Measurements from ENCODE around the gene PARD3B. TPM values are rescaled to one million over a fixed set of nuclear protein-coding genes. Genes with fewer than 3 reads are reported as not detected.

PARD3B gene
- total RNA-seq, 1 donor from 2014 or later: 18.4 TPM

- no peaks in the 10 kb centered on the region for H3K4me1 Mint-ChIP-seq
- TF ChIP-seq CTCF (conservative IDR thresholded peaks at IDR 0.05): no peak
- H3K27me3 Mint-ChIP-seq (ENCODE audit: low read depth): no peaks in the 10 kb centered on the region
- H3K9me3 Mint-ChIP-seq: peaks cover 9% of the 10 kb centered on the region
- H3K36me3 Mint-ChIP-seq (ENCODE audit: low read depth): peaks cover 19% of the 10 kb centered on the region
- DNase-seq (ENCODE audit: low read depth, low spot score): no peak
- H3K27ac Mint-ChIP-seq (ENCODE audit: unreplicated experiment): no peak overlapping the region
- no peak overlapping the region for H3K4me3 Mint-ChIP-seq
These were observed 400.1 kb downstream of the PARD3B start for GRCh38 chr2:204945376-204945775.

DNA sequence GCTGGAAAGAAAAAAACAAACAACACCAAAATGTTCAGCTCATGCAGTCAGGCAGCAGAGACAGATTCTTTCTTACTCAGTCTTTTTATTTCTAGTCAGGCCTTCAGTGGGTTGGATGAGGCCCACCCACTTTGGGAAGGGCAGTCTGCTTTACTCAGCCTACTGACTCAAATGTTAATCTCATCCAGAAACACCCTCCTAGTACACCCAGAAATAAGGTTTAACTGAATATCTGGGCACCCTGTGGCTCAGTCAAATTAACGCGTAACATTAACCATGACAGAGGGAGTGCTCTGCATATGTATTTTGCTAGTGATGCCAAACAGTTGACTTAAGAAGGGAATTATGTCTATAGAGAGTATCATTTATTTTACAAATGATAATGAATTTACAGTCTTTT is 401.6 kb downstream of the PARD3B start:
- Mint-ChIP-seq H3K4me3 (no peak overlapping the region), H3K27me3 (ENCODE audit: low read depth) (no peaks in the 10 kb centered on the region), H3K4me1 (no peaks in the 10 kb centered on the region), H3K27ac (ENCODE audit: unreplicated experiment) (no peak overlapping the region), H3K9me3 (peaks cover 9% of the 10 kb centered on the region), H3K36me3 (ENCODE audit: low read depth) (peaks cover 19% of the 10 kb centered on the region)
- no peak for TF ChIP-seq CTCF (conservative IDR thresholded peaks at IDR 0.05)
- DNase-seq (ENCODE audit: low read depth, low spot score): no peak

GRCh38 chr2:204947405-204947804 is 402.1 kb downstream of the PARD3B start:
- Mint-ChIP-seq H3K27me3 (ENCODE audit: low read depth) (no peaks in the 10 kb centered on the region), H3K36me3 (ENCODE audit: low read depth) (peaks cover 19% of the 10 kb centered on the region), H3K27ac (ENCODE audit: unreplicated experiment) (no peak overlapping the region), H3K4me3 (no peak overlapping the region), H3K9me3 (peaks cover 9% of the 10 kb centered on the region), H3K4me1 (no peaks in the 10 kb centered on the region)
- TF ChIP-seq CTCF (conservative IDR thresholded peaks at IDR 0.05): no peak
- DNase-seq (ENCODE audit: low read depth, low spot score): no peak

- no peak overlapping the region for H3K4me3 Mint-ChIP-seq
These were observed 402.9 kb downstream of the PARD3B start for GRCh38 chr2:204948024-204948763.

DNA sequence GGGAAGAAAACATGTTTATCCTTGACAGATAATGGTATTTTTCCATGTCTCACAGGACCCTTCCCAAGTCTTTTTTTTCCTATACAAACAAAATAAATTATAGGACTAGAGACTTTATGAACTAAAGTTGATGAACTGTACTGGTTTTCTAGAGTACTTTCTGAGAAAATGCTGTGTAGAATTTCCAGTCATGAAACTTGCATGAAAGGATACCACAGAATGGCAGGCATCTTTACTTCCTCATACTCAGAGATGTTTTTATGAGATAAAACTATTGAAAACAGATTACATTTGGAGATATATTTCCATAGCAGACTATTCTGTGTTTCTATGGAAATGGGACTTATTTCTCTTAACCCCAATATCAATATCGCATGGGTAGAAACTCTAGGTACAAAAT is 403.5 kb downstream of the PARD3B start:
- H3K4me3 Mint-ChIP-seq: no peak overlapping the region
- TF ChIP-seq CTCF (conservative IDR thresholded peaks at IDR 0.05): no peak
- H3K27ac Mint-ChIP-seq (ENCODE audit: unreplicated experiment): no peak overlapping the region
- DNase-seq (ENCODE audit: low read depth, low spot score): no peak
- H3K4me1 Mint-ChIP-seq: no peaks in the 10 kb centered on the region
- H3K36me3 Mint-ChIP-seq (ENCODE audit: low read depth): peaks cover 13% of the 10 kb centered on the region
- peaks cover 9% of the 10 kb centered on the region for H3K9me3 Mint-ChIP-seq
- no peaks in the 10 kb centered on the region for H3K27me3 Mint-ChIP-seq (ENCODE audit: low read depth)

More at GRCh38 chr2:204948024-204948763, 402.9 kb downstream of the PARD3B start:
- no peaks in the 10 kb centered on the region for H3K27me3 Mint-ChIP-seq (ENCODE audit: low read depth)
- no peak overlapping the region for H3K27ac Mint-ChIP-seq (ENCODE audit: unreplicated experiment)
- H3K9me3 Mint-ChIP-seq: peaks cover 9% of the 10 kb centered on the region
- peaks cover 17% of the 10 kb centered on the region for H3K36me3 Mint-ChIP-seq (ENCODE audit: low read depth)
- DNase-seq (ENCODE audit: low read depth, low spot score): no peak
- H3K4me1 Mint-ChIP-seq: no peaks in the 10 kb centered on the region
- no peak for TF ChIP-seq CTCF (conservative IDR thresholded peaks at IDR 0.05)

Data from neural crest cell (in vitro differentiated cells).